A549 (cell line): ENCODE measurements around the gene PHF21A. TPM values are rescaled to one million over a fixed set of nuclear protein-coding genes. Genes with fewer than 3 reads are reported as not detected.

Experiments used
- ATAC-seq, 2 experiments: fragments of 200-7000 bp in 1 of 2; fragments of >200 bp in 1 of 2; cut with Nextera tagmentation in 1 of 2; cut with Tn5 transposase in 1 of 2; 3 replicates each; pipeline versions ENCODE4 v1.8.0 to v1.9.1; 2018 to 2020; ENCODE audit warnings: mild to moderate bottlenecking in 1 of 2, moderate library complexity in 1 of 2
- CTCF ChIA-PET: fragments of 300-600 bp; sonication (Branson Sonifier 250); formaldehyde crosslinking; extraction: SDS; loops from one replicate; lab custom pipeline; 2021; ENCODE audit warnings: antibody characterized with exemption, inconsistent platforms; lab: Yijun Ruan, JAX
- POLR2A ChIA-PET: fragments of 350-600 bp; formaldehyde crosslinking; extraction: SDS; loops from one replicate; lab custom pipeline; 2021; ENCODE audit warnings: antibody characterized with exemption, inconsistent platforms; lab: Yijun Ruan, JAX
- DNase-seq, 2 experiments: peaks; one replicate each; pipeline versions ENCODE4 v3.0.0 to v3.0.0-alpha.2; 2011 to 2016; ENCODE audit warnings: low read depth in 1 of 2, low spot score in 1 of 2
- FAIRE-seq: peaks from 2 replicates; lab custom pipeline; 2011; peaks lifted over from hg19 to GRCh38; lab: Jason Lieb, UNC
- H3K27ac ChIP-seq, 2 experiments: fragments of >200 bp; sonication (Bioruptor Twin); formaldehyde crosslinking; 3 replicates each; pipeline ENCODE4 v1.5.1; 2016 to 2017
- H3K4me1 ChIP-seq: fragments of >200 bp; sonication (Bioruptor Twin); formaldehyde crosslinking; 3 replicates; pipeline ENCODE4 v1.6.1; 2016
- H3K4me2 ChIP-seq: fragments of >200 bp; sonication (Bioruptor Twin); formaldehyde crosslinking; 3 replicates; pipeline ENCODE4 v1.6.1; 2016
- H3K4me3 ChIP-seq: fragments of >200 bp; sonication (Bioruptor Twin); formaldehyde crosslinking; 3 replicates; pipeline ENCODE4 v1.5.1; 2016
- H3K9me3 ChIP-seq: fragments of >200 bp; sonication (Bioruptor Twin); formaldehyde crosslinking; 3 replicates; pipeline ENCODE4 v1.6.1; 2016
- BHLHE40 ChIP-seq: IDR thresholded peaks from 2 replicates; pipeline ENCODE4 v1.6.1; 2012; ENCODE audit warnings: low read depth, low read length, inconsistent platforms
- CEBPB ChIP-seq, 2 experiments: fragments of >200 bp in 1 of 2; sonication (Bioruptor Twin) in 1 of 2; formaldehyde crosslinking in 1 of 2; IDR thresholded peaks; 2 replicates each; pipeline ENCODE4 v1.6.1; 2012 to 2016
- CHD4 ChIP-seq: fragments of 200-600 bp; sonication (generic); IDR thresholded peaks from 2 replicates; pipeline ENCODE4 v1.6.1; 2016; ENCODE audit warnings: antibody characterized with exemption, mild to moderate bottlenecking, borderline replicate concordance
- EHMT2 ChIP-seq: fragments of 200-600 bp; sonication (generic); IDR thresholded peaks from 2 replicates; pipeline ENCODE4 v1.6.1; 2016; ENCODE audit warnings: antibody characterized with exemption, low read depth, mild to moderate bottlenecking, moderate library complexity
- EP300 ChIP-seq, 2 experiments: fragments of >200 bp; sonication (Bioruptor Twin); formaldehyde crosslinking; IDR thresholded peaks; 2 replicates in 1 of 2; 3 replicates in 1 of 2; pipeline ENCODE4 v1.6.1; 2016 to 2017
- FOSL2 ChIP-seq, 2 experiments: fragments of 450-650 bp in 1 of 2; fragments of >200 bp in 1 of 2; sonication (Bioruptor Twin) in 1 of 2; formaldehyde crosslinking; IDR thresholded peaks; 2 replicates each; pipeline versions ENCODE4 v1.5.0 to v1.6.1; 2016 to 2020; ENCODE audit warnings: mild to moderate bottlenecking in 1 of 2, moderate library complexity in 1 of 2
- GATA3 ChIP-seq: IDR thresholded peaks from 2 replicates; pipeline ENCODE4 v1.6.1; 2012; ENCODE audit warnings: borderline replicate concordance
- HOXA7 ChIP-seq: fragments of 250-450 bp; sonication (Bioruptor Pico); IDR thresholded peaks from 2 replicates; pipeline ENCODE4 v1.5.0; 2020; ENCODE audit warnings: mild to moderate bottlenecking, moderate library complexity
- HOXB13 ChIP-seq: fragments of 250-450 bp; sonication (Bioruptor Pico); IDR thresholded peaks from 2 replicates; pipeline ENCODE4 v1.5.0; 2020; ENCODE audit warnings: low read depth, mild to moderate bottlenecking, moderate library complexity
- JUNB ChIP-seq: fragments of >200 bp; sonication (Bioruptor Twin); formaldehyde crosslinking; IDR thresholded peaks from 2 replicates; pipeline ENCODE4 v1.6.1; 2016
- KDM1A ChIP-seq: fragments of 200-600 bp; sonication (generic); IDR thresholded peaks from 2 replicates; pipeline ENCODE4 v1.6.1; 2016; ENCODE audit warnings: low read depth, mild to moderate bottlenecking
- MAFK ChIP-seq: fragments of 450-650 bp; IDR thresholded peaks from 2 replicates; pipeline ENCODE4 v1.6.1; 2014; ENCODE audit not compliant: partially characterized antibody
- MAZ ChIP-seq: fragments of 150-350 bp; IDR thresholded peaks from 2 replicates; pipeline ENCODE4 v1.6.1; 2014; ENCODE audit warnings: antibody characterized with exemption, low read depth, low read length, borderline replicate concordance
- NPAS2 ChIP-seq: fragments of 250-450 bp; sonication (Bioruptor Pico); IDR thresholded peaks from 2 replicates; pipeline ENCODE4 v1.8.0; 2022; ENCODE audit warnings: mild to moderate bottlenecking, moderate library complexity, borderline replicate concordance
- POLR2A ChIP-seq: IDR thresholded peaks from 2 replicates; pipeline ENCODE4 v1.6.1; 2012; ENCODE audit warnings: mild to moderate bottlenecking, low read length
- RCOR1 ChIP-seq: fragments of 150-350 bp; IDR thresholded peaks from 2 replicates; pipeline ENCODE4 v1.6.1; 2014; ENCODE audit warnings: antibody characterized with exemption, low read length, low read depth
- RFX5 ChIP-seq: fragments of 450-650 bp; IDR thresholded peaks from 2 replicates; pipeline ENCODE4 v1.7.1; 2014; ENCODE audit warnings: antibody characterized with exemption, mild to moderate bottlenecking, moderate library complexity
- RNF2 ChIP-seq: fragments of 200-600 bp; sonication (generic); IDR thresholded peaks from 2 replicates; pipeline ENCODE4 v1.6.1; 2016; ENCODE audit warnings: low read depth, mild to moderate bottlenecking, antibody characterized with exemption, moderate library complexity, borderline replicate concordance
- TFCP2L1 ChIP-seq: fragments of 250-450 bp; sonication (Bioruptor Pico); IDR thresholded peaks from 2 replicates; pipeline ENCODE4 v1.5.0; 2021; ENCODE audit warnings: mild to moderate bottlenecking
- TP53 ChIP-seq: fragments of 250-450 bp; sonication (Bioruptor Pico); IDR thresholded peaks from 2 replicates; pipeline ENCODE4 v1.5.0; 2021; ENCODE audit warnings: mild to moderate bottlenecking, moderate library complexity
- ZSCAN20 ChIP-seq: fragments of 250-450 bp; sonication (Bioruptor Pico); IDR thresholded peaks from 2 replicates; pipeline ENCODE4 v1.8.0; 2022; ENCODE audit warnings: mild to moderate bottlenecking, moderate library complexity
- WGBS: methylation state at CpG from one replicate; pipeline ENCODE4 v1.1.6; 2017; ENCODE audit errors: missing lambda C conversion rate; 5-methylcytosine and 5-hydroxymethylcytosine counted together
- polyA plus RNA-seq, 4 experiments: library from polyadenylated mRNA; depleted of rRNA in 3 of 4; stranded (reverse); fragments of >200 nt; fragmentation: RNase III in 1 of 4; extraction: RNeasy Plus Mini Kit Qiagen cat#74134 plus additional on column Dnase treatment in 1 of 4; gene quantifications; 2 replicates in 3 of 4; 3 replicates in 1 of 4; pipeline ENCODE4 v1.2.3, GENCODE V29; 2011 to 2017
- TF ChIP-seq, protein P1 (sequence below): IDR thresholded peaks from 2 replicates; pipeline ENCODE4 v1.6.1; 2012
- TF ChIP-seq, protein P2 (sequence below): fragments of 150-350 bp; IDR thresholded peaks from 2 replicates; pipeline ENCODE4 v1.6.1; 2014; ENCODE audit warnings: low read depth, mild to moderate bottlenecking, low read length
- TF ChIP-seq, protein P3 (sequence below): IDR thresholded peaks from 2 replicates; pipeline ENCODE4 v1.6.1; 2012

PHF21A gene
- polyA plus RNA-seq, 2 of the 4 experiments (the other 2 are of a cell fraction), result 20.0 to 31.9 TPM

DNA sequence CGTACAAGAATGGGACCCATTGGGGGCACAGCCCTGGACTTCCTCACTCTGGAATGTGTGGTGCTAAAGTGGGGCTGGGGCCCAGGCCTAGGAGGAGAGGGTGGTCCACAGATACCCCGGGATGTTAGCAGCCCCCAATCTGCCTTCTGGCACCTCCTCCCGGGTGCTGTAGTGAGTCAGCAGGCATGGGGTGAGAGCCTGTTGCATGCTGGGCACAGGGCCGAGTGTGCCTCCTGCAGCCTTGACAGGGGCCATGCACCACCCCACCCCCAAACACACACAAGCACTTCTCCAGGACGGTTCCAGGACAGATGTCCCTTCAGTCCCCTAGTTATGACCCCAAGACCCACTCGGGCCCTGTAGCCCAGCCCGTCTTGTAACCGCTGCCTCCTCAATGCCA is 23.5 kb upstream of the PHF21A start:
- FAIRE-seq (no peak), ATAC-seq (peak in 1 of 2 experiments; percentile 30; a peak in 1 of 6 replicates)
- POLR2A ChIA-PET, result no interaction called here
- no peaks in the 10 kb centered on the region for H3K9me3 ChIP-seq
- TF ChIP-seq MAFK (no peak), RCOR1 (no peak), JUNB (no peak), BHLHE40 (no peak)
- TF ChIP-seq, protein P1, sequence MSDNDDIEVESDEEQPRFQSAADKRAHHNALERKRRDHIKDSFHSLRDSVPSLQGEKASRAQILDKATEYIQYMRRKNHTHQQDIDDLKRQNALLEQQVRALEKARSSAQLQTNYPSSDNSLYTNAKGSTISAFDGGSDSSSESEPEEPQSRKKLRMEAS, result no peak
- TF ChIP-seq, all 56 proteins: peak for 0
- Histone ChIP-seq H3K4me2 (no peak overlapping the region), H3K4me1 (no peaks in the 10 kb centered on the region), H3K4me3 (no peak overlapping the region), H3K27ac (no peak overlapping the region)
- WGBS, result 63% methylated on average over 7 of the region's 8 CpGs
- no peak for DNase-seq
- CTCF ChIA-PET, result interaction anchor here (0.6 to 1.4 kb wide), 2 partner anchors 67 to 95 kb away, joined by 3 to 4 read pairs; no protein-coding TSS in a partner anchor

DNA sequence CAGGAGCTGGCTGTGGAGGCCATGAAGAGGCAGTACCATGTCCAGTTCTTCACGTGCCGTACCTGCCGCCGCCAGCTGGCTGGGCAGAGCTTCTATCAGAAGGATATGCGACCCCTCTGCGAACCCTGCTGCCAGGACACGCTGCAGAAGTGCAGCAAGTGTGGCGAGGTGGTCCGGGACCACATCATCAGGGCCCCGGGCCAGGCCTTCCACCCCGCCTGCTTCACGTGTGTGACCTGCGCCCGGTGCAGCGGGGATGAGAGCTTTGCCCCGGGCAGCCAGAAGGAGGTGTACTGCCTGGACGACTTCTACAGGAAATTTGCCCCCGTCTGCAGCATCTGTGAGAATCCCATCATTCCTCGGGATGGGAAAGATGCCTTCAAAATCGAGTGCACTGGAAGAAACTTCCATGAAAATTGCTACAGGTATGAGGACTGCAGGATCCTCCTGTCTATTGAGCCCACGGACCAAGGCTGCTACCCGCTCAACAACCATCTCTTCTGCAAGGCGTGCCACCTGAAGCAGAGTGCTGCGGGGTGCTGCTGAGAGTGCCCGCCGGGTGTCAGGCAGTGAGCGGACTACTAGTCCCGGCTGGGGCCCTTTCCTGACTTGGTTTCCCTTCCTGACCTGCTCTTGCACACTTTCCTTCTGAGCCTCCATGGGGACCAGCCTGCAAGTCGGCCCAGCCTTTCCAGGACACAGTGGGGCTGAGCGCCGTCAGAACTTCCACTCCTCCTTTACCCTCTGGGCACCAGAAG is 22.0 kb upstream of the PHF21A start:
- ATAC-seq, result no peak
- CTCF ChIA-PET, result interaction anchor here (1.4 kb wide), 2 partner anchors 8 to 96 kb away, joined by 4 read pairs; no protein-coding TSS in a partner anchor
- H3K4me3 ChIP-seq, result no peak overlapping the region
- no peak overlapping the region for H3K27ac ChIP-seq
- no peak for DNase-seq
- H3K4me1 ChIP-seq, result no peaks in the 10 kb centered on the region
- TF ChIP-seq KDM1A, result no peak
- TF ChIP-seq, protein P2, sequence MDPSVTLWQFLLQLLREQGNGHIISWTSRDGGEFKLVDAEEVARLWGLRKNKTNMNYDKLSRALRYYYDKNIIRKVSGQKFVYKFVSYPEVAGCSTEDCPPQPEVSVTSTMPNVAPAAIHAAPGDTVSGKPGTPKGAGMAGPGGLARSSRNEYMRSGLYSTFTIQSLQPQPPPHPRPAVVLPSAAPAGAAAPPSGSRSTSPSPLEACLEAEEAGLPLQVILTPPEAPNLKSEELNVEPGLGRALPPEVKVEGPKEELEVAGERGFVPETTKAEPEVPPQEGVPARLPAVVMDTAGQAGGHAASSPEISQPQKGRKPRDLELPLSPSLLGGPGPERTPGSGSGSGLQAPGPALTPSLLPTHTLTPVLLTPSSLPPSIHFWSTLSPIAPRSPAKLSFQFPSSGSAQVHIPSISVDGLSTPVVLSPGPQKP, result no peak
- TF ChIP-seq ZSCAN20 (CRISPR knock-in tag), result no peak
- TF ChIP-seq GATA3, result no peak
- TF ChIP-seq HOXB13 (CRISPR knock-in tag), result no peak
- TF ChIP-seq, protein P3, sequence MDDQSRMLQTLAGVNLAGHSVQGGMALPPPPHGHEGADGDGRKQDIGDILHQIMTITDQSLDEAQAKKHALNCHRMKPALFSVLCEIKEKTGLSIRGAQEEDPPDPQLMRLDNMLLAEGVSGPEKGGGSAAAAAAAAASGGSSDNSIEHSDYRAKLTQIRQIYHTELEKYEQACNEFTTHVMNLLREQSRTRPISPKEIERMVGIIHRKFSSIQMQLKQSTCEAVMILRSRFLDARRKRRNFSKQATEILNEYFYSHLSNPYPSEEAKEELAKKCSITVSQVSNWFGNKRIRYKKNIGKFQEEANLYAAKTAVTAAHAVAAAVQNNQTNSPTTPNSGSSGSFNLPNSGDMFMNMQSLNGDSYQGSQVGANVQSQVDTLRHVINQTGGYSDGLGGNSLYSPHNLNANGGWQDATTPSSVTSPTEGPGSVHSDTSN, result no peak
- no peak for TF ChIP-seq RNF2
- TF ChIP-seq MAZ, result no peak
- TF ChIP-seq CHD4, result no peak
- TF ChIP-seq CEBPB (IDR thresholded peaks at IDR 0.05), result no peak
- no peak for TF ChIP-seq RFX5
- no peak for TF ChIP-seq EHMT2
- no peak for TF ChIP-seq TFCP2L1 (CRISPR knock-in tag)
- no peak for TF ChIP-seq FOSL2 (IDR thresholded peaks at IDR 0.05)
- TF ChIP-seq FOSL2 (CRISPR knock-in tag; IDR thresholded peaks at IDR 0.05), result no peak
- no peak for TF ChIP-seq HOXA7 (CRISPR knock-in tag)
- TF ChIP-seq NPAS2 (CRISPR knock-in tag), result no peak
- TF ChIP-seq POLR2A, result no peak
- TF ChIP-seq BHLHE40, result no peak
- TF ChIP-seq TP53, result no peak
- no peak for TF ChIP-seq EP300 (IDR thresholded peaks at IDR 0.05)
- TF ChIP-seq, all 56 proteins: peak for 0
- WGBS, result 81% methylated on average over 29 of the region's 31 CpGs
- POLR2A ChIA-PET, result no interaction called here
- no peak for FAIRE-seq
- no peak overlapping the region for H3K4me2 ChIP-seq
- H3K9me3 ChIP-seq, result no peaks in the 10 kb centered on the region
